ENCODE measurements around the gene SLC12A7.

- TF ChIP-seq POLR2A (IDR thresholded peaks at IDR 0.05; ENCODE audit: low read length) (no peak), GATA1 (IDR thresholded peaks at IDR 0.05; ENCODE audit: low read depth, low read length) (no peak)
Observed at GRCh38 chr5:1095302-1095989, 16.4 kb downstream of the SLC12A7 start.
